SK-N-SH (cell line): Measurements from ENCODE around the gene CTCF. TPM values are rescaled to one million over a fixed set of nuclear protein-coding genes. Genes with fewer than 3 reads are reported as not detected.
A peak's percentile ranks its signal among the peaks of the same experiment; 100 is the strongest.

Source experiments
- CTCF ChIA-PET: fragments of 300-600, 350-600 bp; formaldehyde crosslinking; extraction: SDS; loops from one replicate; lab custom pipeline; 2021; lab: Yijun Ruan, JAX
- POLR2A ChIA-PET: fragments of 350-600 bp; sonication (Branson Sonifier 250); formaldehyde crosslinking; extraction: SDS; loops from one replicate; lab custom pipeline; 2020; ENCODE audit warnings: antibody characterized with exemption, inconsistent platforms; lab: Yijun Ruan, JAX
- DNase-seq: peaks from one replicate; pipeline ENCODE4 v3.0.0; 2012
- H2AFZ ChIP-seq: fragments of 200-600 bp; sonication (generic); 2 replicates; pipeline ENCODE4 v1.8.1; 2016; ENCODE audit warnings: antibody characterized with exemption, mild to moderate bottlenecking, low read depth
- H3F3A ChIP-seq: fragments of 200-600 bp; sonication (generic); replicated peaks from 2 replicates; pipeline ENCODE3; 2016; ENCODE audit warnings: antibody characterized with exemption, mild to moderate bottlenecking; ENCODE audit not compliant: insufficient read depth
- H3K27ac ChIP-seq, 2 experiments: fragments of 200-500 bp in 1 of 2; fragments of 200-600 bp in 1 of 2; sonication (Bioruptor generic) in 1 of 2; sonication (generic), shearing (Covaris generic) in 1 of 2; 2 replicates each; pipeline versions ENCODE4 v1.5.1 to v1.6.1; 2014 to 2016; ENCODE audit warnings: low read depth in 2 of 2, inconsistent platforms in 1 of 2, low read length in 1 of 2, mild to moderate bottlenecking in 1 of 2, mixed read lengths in 1 of 2
- H3K27me3 ChIP-seq: fragments of 200-600 bp; sonication (generic), shearing (Covaris generic); 2 replicates; pipeline ENCODE4 v1.6.1; 2016; ENCODE audit warnings: mixed run types; ENCODE audit not compliant: insufficient read depth
- H3K36me3 ChIP-seq, 2 experiments: fragments of 200-500 bp in 1 of 2; fragments of 200-600 bp in 1 of 2; sonication (Bioruptor generic) in 1 of 2; sonication (generic) in 1 of 2; replicated peaks in 1 of 2; 2 replicates each; pipeline versions ENCODE3 to v1.5.1; 2014 to 2016; ENCODE audit warnings: low read length in 1 of 2, mild to moderate bottlenecking in 1 of 2; ENCODE audit not compliant: insufficient read depth in 2 of 2, control insufficient read depth in 1 of 2
- H3K4me1 ChIP-seq, 2 experiments: fragments of 200-500 bp in 1 of 2; fragments of 200-600 bp in 1 of 2; sonication (Bioruptor generic) in 1 of 2; sonication (generic), shearing (Covaris generic) in 1 of 2; 2 replicates each; pipeline versions ENCODE4 v1.5.1 to v1.6.1; 2014 to 2016; ENCODE audit warnings: low read depth in 1 of 2, low read length in 1 of 2, mixed run types in 1 of 2; ENCODE audit not compliant: insufficient read depth in 2 of 2, control insufficient read depth in 1 of 2
- H3K4me2 ChIP-seq: fragments of 200-600 bp; sonication (generic), shearing (Covaris generic); 2 replicates; pipeline ENCODE4 v1.6.1; 2017; ENCODE audit warnings: mixed run types
- H3K4me3 ChIP-seq, 2 experiments: fragments of 200-500 bp in 1 of 2; fragments of 200-600 bp in 1 of 2; sonication (Bioruptor generic) in 1 of 2; sonication (generic), shearing (Covaris generic) in 1 of 2; 2 replicates each; pipeline versions ENCODE4 v1.5.1 to v1.8.1; 2014 to 2016; ENCODE audit warnings: low read depth in 2 of 2, inconsistent platforms in 1 of 2, low read length in 1 of 2, mild to moderate bottlenecking in 1 of 2, mixed read lengths in 1 of 2, moderate library complexity in 1 of 2
- H3K79me2 ChIP-seq: fragments of 200-600 bp; sonication (generic); 2 replicates; pipeline ENCODE4 v1.8.1; 2017; ENCODE audit warnings: mild to moderate bottlenecking; ENCODE audit not compliant: insufficient read depth
- H3K9ac ChIP-seq: fragments of 200-600 bp; sonication (generic); 2 replicates; pipeline ENCODE4 v1.6.1; 2017; ENCODE audit warnings: mixed run types
- H3K9me2 ChIP-seq: fragments of 200-600 bp; sonication (generic); 2 replicates; pipeline ENCODE4 v1.6.1; 2017; ENCODE audit warnings: mixed run types
- H3K9me3 ChIP-seq: fragments of 200-600 bp; sonication (generic); 2 replicates; pipeline ENCODE4 v1.6.1; 2017; ENCODE audit warnings: mixed run types, mild to moderate bottlenecking, moderate library complexity
- H4K20me1 ChIP-seq: fragments of 200-600 bp; sonication (generic); 2 replicates; pipeline ENCODE4 v1.6.1; 2017; ENCODE audit warnings: mild to moderate bottlenecking, mixed run types; ENCODE audit not compliant: insufficient read depth
- CHD2 ChIP-seq: fragments of 150-350 bp; IDR thresholded peaks from 2 replicates; pipeline ENCODE4 v1.6.1; 2018; ENCODE audit warnings: low read length; ENCODE audit not compliant: partially characterized antibody
- ELF1 ChIP-seq: IDR thresholded peaks from 2 replicates; pipeline ENCODE4 v1.4.0; 2012
- EP300 ChIP-seq, 2 experiments: IDR thresholded peaks; 2 replicates each; pipeline versions ENCODE4 v1.4.0 to v1.6.1; 2012; ENCODE audit warnings: borderline replicate concordance in 1 of 2, low read depth in 1 of 2, low read length in 1 of 2
- FOSL2 ChIP-seq: IDR thresholded peaks from 2 replicates; pipeline ENCODE4 v1.4.0; 2012; ENCODE audit warnings: low read depth, mild to moderate bottlenecking, moderate library complexity, borderline replicate concordance
- FOXJ3 ChIP-seq: sonication (generic); formaldehyde crosslinking; IDR thresholded peaks from 2 replicates; pipeline ENCODE4 v1.5.1; 2020; ENCODE audit warnings: mild to moderate bottlenecking, missing genetic modification reagents
- FOXM1 ChIP-seq: IDR thresholded peaks from 2 replicates; pipeline ENCODE4 v1.4.0; 2012; ENCODE audit warnings: low read depth, mild to moderate bottlenecking
- GABPA ChIP-seq: IDR thresholded peaks from 2 replicates; pipeline ENCODE4 v1.4.0; 2012; ENCODE audit warnings: low read depth, mild to moderate bottlenecking
- IRF3 ChIP-seq: fragments of 150-350 bp; IDR thresholded peaks from 2 replicates; pipeline ENCODE4 v1.6.1; 2016; ENCODE audit warnings: mild to moderate bottlenecking, low read depth, low read length
- MXI1 ChIP-seq: IDR thresholded peaks from 2 replicates; pipeline ENCODE4 v1.6.1; 2012; ENCODE audit warnings: mild to moderate bottlenecking, low read depth, low read length, improper control_type of control experiment
- NFIC ChIP-seq: IDR thresholded peaks from 2 replicates; pipeline ENCODE4 v1.4.0; 2012; ENCODE audit warnings: borderline replicate concordance
- NRF1 ChIP-seq: IDR thresholded peaks from 2 replicates; pipeline ENCODE4 v1.6.1; 2012; ENCODE audit warnings: low read depth, mild to moderate bottlenecking, low read length
- POLR2AphosphoS5 ChIP-seq: IDR thresholded peaks from 2 replicates; pipeline ENCODE4 v1.6.1; 2012; ENCODE audit warnings: low read depth, low read length
- RFX5 ChIP-seq: IDR thresholded peaks from 2 replicates; pipeline ENCODE4 v1.6.1; 2012; ENCODE audit warnings: mild to moderate bottlenecking, improper control_type of control experiment, low read length
- RXRA ChIP-seq: IDR thresholded peaks from 2 replicates; pipeline ENCODE4 v1.4.0; 2012; ENCODE audit warnings: low read depth, mild to moderate bottlenecking, borderline replicate concordance
- SIN3A ChIP-seq: IDR thresholded peaks from 2 replicates; pipeline ENCODE4 v1.6.1; 2012; ENCODE audit warnings: low read depth, mild to moderate bottlenecking, low read length, moderate library complexity, borderline replicate concordance
- SMC3 ChIP-seq: IDR thresholded peaks from 2 replicates; pipeline ENCODE4 v1.6.1; 2012; ENCODE audit warnings: low read depth, low read length, improper control_type of control experiment
- TAF1 ChIP-seq: IDR thresholded peaks from 2 replicates; pipeline ENCODE4 v1.6.1; 2012; ENCODE audit warnings: low read depth, mild to moderate bottlenecking, low read length, moderate library complexity, borderline replicate concordance
- TCF12 ChIP-seq: IDR thresholded peaks from 2 replicates; pipeline ENCODE4 v1.4.0; 2012
- ZBTB33 ChIP-seq: IDR thresholded peaks from 2 replicates; pipeline ENCODE4 v1.4.0; 2012; ENCODE audit warnings: low read depth, borderline replicate concordance
- WGBS: methylation state at CpG from one replicate; pipeline ENCODE4 v1.1.6; 2017; ENCODE audit warnings: low lambda C conversion rate; 5-methylcytosine and 5-hydroxymethylcytosine counted together
- polyA plus RNA-seq, 3 experiments: library from polyadenylated mRNA; depleted of rRNA; stranded (reverse); fragments of >200 nt; gene quantifications; 2 replicates each; pipeline ENCODE4 v1.2.3, GENCODE V29; 2012
- TF ChIP-seq, protein P1 (sequence below): IDR thresholded peaks from 2 replicates; pipeline ENCODE4 v1.4.0; 2012; ENCODE audit warnings: low read depth, borderline replicate concordance
- TF ChIP-seq, protein P2 (sequence below): IDR thresholded peaks from 2 replicates; pipeline ENCODE4 v1.4.0; 2012; ENCODE audit warnings: low read depth

Gene CTCF
- polyA plus RNA-seq, 1 of the 3 experiments (the other 2 are of a cell fraction) = 19.6 TPM

GRCh38 chr16:67561824-67562525, 351 bp upstream of the CTCF start:
- peak overlapping the region; percentile 91 for H2AFZ ChIP-seq
- CTCF ChIA-PET = interaction anchor here (0.6 to 11.6 kb wide), 34 partner anchors 11 to 406 kb away, joined by 3 to 86 read pairs (median 6); partner anchors contain the start of genes ACD, C16orf86, CARMIL2 and E2F4
- peak overlapping the region; percentile 89 for H3K4me2 ChIP-seq
- H3K27ac ChIP-seq = peak overlapping the region; percentile 96
- H3K4me3 ChIP-seq = peak overlapping the region; percentile 73 to 75
- H3K79me2 ChIP-seq = peaks cover 53% of the 10 kb centered on the region
- H4K20me1 ChIP-seq = peaks cover 30% of the 10 kb centered on the region
- no peaks in the 10 kb centered on the region for H3K9me2 ChIP-seq
- WGBS = under 1% methylated on average over 20 of the region's 76 CpGs
- peaks cover 0 to 13% of the 10 kb centered on the region in 2 experiments; a peak in 2 of 4 replicates for H3K4me1 ChIP-seq
- H3K9ac ChIP-seq = peak overlapping the region; percentile 81
- POLR2A ChIA-PET = interaction anchor here (0.6 to 1.8 kb wide), 12 partner anchors 8 to 335 kb away, joined by 3 to 13 read pairs (median 3); partner anchors contain the start of genes ACD, ATP6V0D1, C16orf86 and ENKD1
- H3K9me3 ChIP-seq = no peaks in the 10 kb centered on the region
- no peaks in the 10 kb centered on the region for H3K27me3 ChIP-seq
- no peaks in the 10 kb centered on the region for H3K36me3 ChIP-seq
- TF ChIP-seq ELF1 = no peak
- TF ChIP-seq IRF3 = no peak
- peak; percentile 7 for TF ChIP-seq CHD2
- TF ChIP-seq MXI1 = peak; percentile 88
- TF ChIP-seq FOSL2 = peak; percentile 13; the same call in 1 of the 2 replicates
- peak; percentile 34; the same call in 1 of the 2 replicates for TF ChIP-seq ZBTB33
- TF ChIP-seq, protein P1, sequence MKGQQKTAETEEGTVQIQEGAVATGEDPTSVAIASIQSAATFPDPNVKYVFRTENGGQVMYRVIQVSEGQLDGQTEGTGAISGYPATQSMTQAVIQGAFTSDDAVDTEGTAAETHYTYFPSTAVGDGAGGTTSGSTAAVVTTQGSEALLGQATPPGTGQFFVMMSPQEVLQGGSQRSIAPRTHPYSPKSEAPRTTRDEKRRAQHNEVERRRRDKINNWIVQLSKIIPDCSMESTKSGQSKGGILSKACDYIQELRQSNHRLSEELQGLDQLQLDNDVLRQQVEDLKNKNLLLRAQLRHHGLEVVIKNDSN = peak; percentile 54; the same call in 1 of the 2 replicates
- TF ChIP-seq, protein P2, sequence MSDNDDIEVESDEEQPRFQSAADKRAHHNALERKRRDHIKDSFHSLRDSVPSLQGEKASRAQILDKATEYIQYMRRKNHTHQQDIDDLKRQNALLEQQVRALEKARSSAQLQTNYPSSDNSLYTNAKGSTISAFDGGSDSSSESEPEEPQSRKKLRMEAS = peak; percentile 51; the same call in 1 of the 2 replicates
- TF ChIP-seq FOXM1 = 0 out of 2 replicates have a peak, but pooled peaks have one; percentile 23
- TF ChIP-seq TAF1 = 0 out of 2 replicates have a peak, but pooled peaks have one; percentile 31
- 0 out of 2 replicates have a peak, but pooled peaks have one; percentile 19 for TF ChIP-seq TCF12
- TF ChIP-seq NFIC = no peak
- peak; percentile 75; the same call in 1 of the 2 replicates for TF ChIP-seq SIN3A
- no peak for TF ChIP-seq FOXJ3
- TF ChIP-seq NRF1 = no peak; the same call in 1 of the 2 replicates
- no peak; the same call in 1 of the 2 replicates for TF ChIP-seq RXRA
- TF ChIP-seq SMC3 = no peak; the same call in 1 of the 2 replicates
- TF ChIP-seq GABPA = peak; percentile 64
- TF ChIP-seq POLR2AphosphoS5 = peak; percentile 78; the same call in 1 of the 2 replicates
- TF ChIP-seq EP300 (IDR thresholded peaks at IDR 0.05; ENCODE audit: borderline replicate concordance in 1 of 2, low read depth in 1 of 2, low read length in 1 of 2) = peak in 1 of 2 experiments; percentile 9; a peak in 1 of 4 replicates
- TF ChIP-seq RFX5 = 0 out of 2 replicates have a peak, but pooled peaks have one; percentile 30
- peaks cover 15% of the 10 kb centered on the region for H3F3A ChIP-seq
- peak; percentile 98 for DNase-seq
